Effector CD8-positive, alpha-beta T cell (primary cell): ENCODE results near the gene MYPN.
"Not testable (repeated sequence)": the region's sequence is repeated elsewhere in the genome, so short reads cannot be mapped to it uniquely, and the experiment has no call there.

ENCODE experiments used
- DNase-seq: peaks from one replicate; lab custom pipeline; 2025; lab: John Stamatoyannopoulos, UW

MYPN gene

GRCh38 chr10:68231106-68231816, 122.0 kb downstream of the MYPN start:
- no peak for DNase-seq

- no peak for DNase-seq
Observed at GRCh38 chr10:68231817-68232251, 122.5 kb downstream of the MYPN start, which contains the start of gene ATOH7. Gene ATOH7, minus strand, starts transcription at chr10:68232113. Its CDS starts 436 bp downstream, at chr10:68231677.

GRCh38 chr10:68233046-68233445, 123.8 kb downstream of the MYPN start:
- DNase-seq, result no peak

GRCh38 chr10:68235111-68235510, 125.8 kb downstream of the MYPN start:
- DNase-seq, result no peak

- no peak for DNase-seq
Observed at GRCh38 chr10:68235581-68235980, 126.3 kb downstream of the MYPN start.

GRCh38 chr10:68237173-68237572, 127.9 kb downstream of the MYPN start:
- DNase-seq, result no peak

- no peak for DNase-seq
Observed at GRCh38 chr10:68238371-68238770, 129.1 kb downstream of the MYPN start.

- DNase-seq, result no peak
Observed at GRCh38 chr10:68239069-68239468, 129.8 kb downstream of the MYPN start.

GRCh38 chr10:68239596-68240150, 130.4 kb downstream of the MYPN start:
- DNase-seq, result no peak

- DNase-seq, result no peak
Observed at GRCh38 chr10:68242051-68242450, 132.8 kb downstream of the MYPN start.

- not testable (repeated sequence) for DNase-seq
Observed at GRCh38 chr10:68246397-68246796, 137.1 kb downstream of the MYPN start.

- DNase-seq, result no peak
Observed at GRCh38 chr10:68247931-68248330, 138.6 kb downstream of the MYPN start.

- no peak for DNase-seq
Observed at GRCh38 chr10:68249297-68249696, 140.0 kb downstream of the MYPN start.

- DNase-seq, result no peak
Observed at GRCh38 chr10:68251151-68251550, 141.9 kb downstream of the MYPN start.

GRCh38 chr10:68251625-68252495, 142.6 kb downstream of the MYPN start:
- DNase-seq, result no peak

GRCh38 chr10:68253346-68253745, 144.1 kb downstream of the MYPN start:
- no peak for DNase-seq

GRCh38 chr10:68261132-68261856, 152.0 kb downstream of the MYPN start:
- no peak for DNase-seq
